Stomach (tissue), 9 donors: ENCODE data around the gene CYP46A1. TPM values are rescaled to one million over a fixed set of nuclear protein-coding genes. Genes with fewer than 3 reads are reported as not detected.

Experiments used
- DNase-seq, 2 donors: peaks; one replicate each; pipeline versions ENCODE4 v3.0.0 to v3.0.0-alpha.2; 2013 to 2019
- H3K27ac ChIP-seq, 5 donors: fragments of 200-600 bp in 4 of 5; sonication (generic) in 4 of 5; one replicate each; pipeline ENCODE4 v1.5.1; 2013 to 2019; ENCODE audit warnings: mild to moderate bottlenecking in 1 of 5, moderate library complexity in 1 of 5
- H3K27me3 ChIP-seq, 3 donors: fragments of 200-600 bp; sonication (generic); one replicate each; pipeline ENCODE4 v1.5.1; 2017 to 2019; ENCODE audit warnings: mixed run types in 1 of 3
- H3K36me3 ChIP-seq, 4 donors: fragments of 200-600 bp; sonication (generic); 1 replicate in 3 of 4; 2 replicates in 1 of 4; pipeline ENCODE4 v1.5.1; 2016 to 2019
- H3K4me1 ChIP-seq, 4 donors: fragments of 200-600 bp; sonication (generic); one replicate each; pipeline ENCODE4 v1.5.1; 2016 to 2019
- H3K4me3 ChIP-seq, 4 donors: fragments of 200-600 bp; sonication (generic) in 3 of 4; one replicate each; pipeline ENCODE4 v1.5.1; 2016 to 2019; ENCODE audit warnings: mild to moderate bottlenecking in 1 of 4
- H3K9me3 ChIP-seq, 4 donors: fragments of 200-600 bp; sonication (generic); one replicate each; pipeline ENCODE4 v1.5.1; 2016 to 2019
- EP300 ChIP-seq: sonication (generic); formaldehyde crosslinking; IDR thresholded peaks from one replicate; pipeline ENCODE4 v1.6.1; 2017; ENCODE audit warnings: antibody characterized with exemption
- POLR2A ChIP-seq, 4 donors: fragments of 450-650 bp; IDR thresholded peaks; one replicate each; pipeline ENCODE4 v1.6.1; 2016; ENCODE audit warnings: antibody characterized with exemption in 4 of 4, control low read depth in 2 of 4, mild to moderate bottlenecking in 1 of 4, moderate library complexity in 1 of 4
- POLR2AphosphoS5 ChIP-seq, 3 donors: sonication (generic); formaldehyde crosslinking; IDR thresholded peaks; one replicate each; pipeline ENCODE4 v1.6.1; 2016; ENCODE audit warnings: antibody characterized with exemption in 3 of 3
- WGBS, 5 donors: extraction: QIAGEN DNeasy Blood & Tissue Kit in 3 of 5; methylation state at CpG; one replicate each; pipeline versions ENCODE4 v1.1.5 to v1.1.7; 2013 to 2018; 5-methylcytosine and 5-hydroxymethylcytosine counted together
- intact Hi-C: fragments of 100-400 bp; cut with DNase I; formaldehyde crosslinking; loops from one replicate; pipeline ENCODE4 v1.15.1; 2023; ENCODE audit warnings: low total_unique reads
- polyA plus RNA-seq, 3 donors: library from polyadenylated mRNA; stranded (reverse); fragments of 200-250 nt; gene quantifications; one replicate each; pipeline ENCODE4 v1.2.3, GENCODE V29; 2013
- total RNA-seq, 5 donors: library from RNA; depleted of rRNA; stranded (reverse); fragments of >200 nt; gene quantifications; one replicate each; pipeline versions ENCODE4 v1.1.0 to v1.2.3, GENCODE V29; 2014 to 2016
- TF ChIP-seq, protein P1 (sequence below), 7 experiments: fragments of 450-650 bp in 4 of 7; fragments of 200-600 bp in 3 of 7; sonication (generic) in 3 of 7; IDR thresholded peaks; one replicate each; pipeline ENCODE4 v1.5.1; 2016 to 2019; ENCODE audit warnings: antibody characterized with exemption in 7 of 7, control low read depth in 2 of 7, mild to moderate bottlenecking in 1 of 7
- donor health status: healthy with polysubstance abuse.
- donor health status: Bipolar disorder and iron deficiency.
- donor health status: healthy.

Gene CYP46A1
- total and polyA plus RNA-seq, 8 donors, result 0.15 to 2.9 (median 0.92) TPM; not detected in 2

DNA sequence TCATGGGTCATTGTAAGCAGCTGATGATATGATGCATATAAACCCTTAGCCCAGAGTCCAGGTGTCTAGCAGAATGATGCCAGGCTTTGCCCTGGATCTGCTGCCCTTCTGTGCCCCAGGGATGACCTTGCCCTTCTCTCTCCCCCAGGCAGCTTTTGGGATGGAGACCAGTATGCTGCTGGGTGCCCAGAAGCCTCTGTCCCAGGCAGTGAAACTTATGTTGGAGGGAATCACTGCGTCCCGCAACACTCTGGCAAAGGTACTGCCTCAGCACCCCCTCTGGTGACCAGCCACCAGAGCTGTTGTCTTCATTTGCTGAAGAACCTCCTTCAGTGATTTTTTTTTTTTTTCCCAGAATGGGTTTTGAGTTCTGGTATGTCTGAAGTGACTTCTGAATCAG lies 23.3 kb downstream of the CYP46A1 start:
- no peak overlapping the region for H3K4me3 ChIP-seq
- no peak for TF ChIP-seq EP300
- TF ChIP-seq POLR2AphosphoS5 (IDR thresholded peaks at IDR 0.05), result no peak
- TF ChIP-seq POLR2A (IDR thresholded peaks at IDR 0.05), result no peak
- TF ChIP-seq, protein P1, sequence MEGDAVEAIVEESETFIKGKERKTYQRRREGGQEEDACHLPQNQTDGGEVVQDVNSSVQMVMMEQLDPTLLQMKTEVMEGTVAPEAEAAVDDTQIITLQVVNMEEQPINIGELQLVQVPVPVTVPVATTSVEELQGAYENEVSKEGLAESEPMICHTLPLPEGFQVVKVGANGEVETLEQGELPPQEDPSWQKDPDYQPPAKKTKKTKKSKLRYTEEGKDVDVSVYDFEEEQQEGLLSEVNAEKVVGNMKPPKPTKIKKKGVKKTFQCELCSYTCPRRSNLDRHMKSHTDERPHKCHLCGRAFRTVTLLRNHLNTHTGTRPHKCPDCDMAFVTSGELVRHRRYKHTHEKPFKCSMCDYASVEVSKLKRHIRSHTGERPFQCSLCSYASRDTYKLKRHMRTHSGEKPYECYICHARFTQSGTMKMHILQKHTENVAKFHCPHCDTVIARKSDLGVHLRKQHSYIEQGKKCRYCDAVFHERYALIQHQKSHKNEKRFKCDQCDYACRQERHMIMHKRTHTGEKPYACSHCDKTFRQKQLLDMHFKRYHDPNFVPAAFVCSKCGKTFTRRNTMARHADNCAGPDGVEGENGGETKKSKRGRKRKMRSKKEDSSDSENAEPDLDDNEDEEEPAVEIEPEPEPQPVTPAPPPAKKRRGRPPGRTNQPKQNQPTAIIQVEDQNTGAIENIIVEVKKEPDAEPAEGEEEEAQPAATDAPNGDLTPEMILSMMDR (IDR thresholded peaks at IDR 0.05), result no peak
- no peak overlapping the region for H3K27ac ChIP-seq
- H3K4me1 ChIP-seq, result no peaks in the 10 kb centered on the region
- intact Hi-C loops, result no loop called here
- 98 to 100% (median 100%) methylated on average over 2 of the region's 2 CpGs for WGBS, 5 donors
- peaks cover 0 to 6% (median 0%) of the 10 kb centered on the region in 4 donors for H3K36me3 ChIP-seq
- DNase-seq, result no peak
- H3K9me3 ChIP-seq, result peaks cover 0 to 24% (median 12%) of the 10 kb centered on the region in 4 donors
- no peaks in the 10 kb centered on the region for H3K27me3 ChIP-seq

DNA sequence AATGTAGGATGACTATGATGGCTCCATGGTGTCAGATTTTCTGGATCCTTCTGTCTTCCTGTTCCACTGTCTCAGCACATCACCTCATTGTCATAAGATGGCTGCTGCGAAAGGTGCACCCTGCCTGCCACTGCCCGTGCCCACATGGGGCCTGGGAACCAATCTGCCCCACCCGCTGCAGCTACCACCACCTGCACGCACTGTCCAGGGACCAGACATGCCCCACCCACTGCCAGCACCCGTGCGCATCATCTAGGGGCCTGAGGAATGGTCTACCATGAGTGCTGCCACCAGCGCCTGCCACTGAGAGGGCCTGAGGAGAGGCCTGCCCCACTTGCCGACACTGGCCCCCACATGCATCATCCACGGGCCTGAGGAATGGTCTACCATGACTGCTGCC lies 23.8 kb downstream of the CYP46A1 start:
- H3K27ac ChIP-seq, result no peak overlapping the region
- no peaks in the 10 kb centered on the region for H3K4me1 ChIP-seq
- TF ChIP-seq POLR2A (IDR thresholded peaks at IDR 0.05) (no peak), EP300 (no peak), POLR2AphosphoS5 (IDR thresholded peaks at IDR 0.05) (no peak)
- TF ChIP-seq, protein P1 (IDR thresholded peaks at IDR 0.05), result no peak
- intact Hi-C loops, result no loop called here
- H3K4me3 ChIP-seq, result no peak overlapping the region
- WGBS, 5 donors, result 84 to 96% (median 94%) methylated on average over 6 to 9 of the region's 9 CpGs
- peaks cover 0 to 6% (median 0%) of the 10 kb centered on the region in 4 donors for H3K36me3 ChIP-seq
- no peaks in the 10 kb centered on the region for H3K27me3 ChIP-seq
- no peak for DNase-seq
- H3K9me3 ChIP-seq, result peaks cover 0 to 21% (median 10%) of the 10 kb centered on the region in 4 donors

DNA sequence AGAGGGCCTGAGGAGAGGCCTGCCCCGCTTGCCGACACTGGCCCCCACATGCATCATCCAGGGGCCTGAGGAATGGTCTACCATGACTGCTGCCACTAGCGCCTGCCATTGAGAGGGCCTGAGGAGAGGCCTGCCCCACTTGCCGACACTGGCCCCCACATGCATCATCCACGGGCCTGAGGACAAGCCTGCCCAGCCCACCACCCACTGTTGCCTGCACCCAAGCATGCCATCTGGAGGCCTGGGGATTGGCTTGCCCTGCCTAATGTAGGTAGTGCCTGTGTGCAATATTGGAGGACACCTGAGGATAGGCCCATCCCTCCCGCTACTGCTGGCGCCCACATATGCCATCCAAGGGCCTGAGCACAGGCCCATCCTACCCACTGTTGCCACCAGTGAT lies 24.4 kb downstream of the CYP46A1 start:
- 76 to 84% (median 81%) methylated on average over 7 of the region's 7 CpGs for WGBS, 5 donors
- peaks cover 0 to 15% (median 4%) of the 10 kb centered on the region in 4 donors for H3K9me3 ChIP-seq
- DNase-seq, result no peak
- no peaks in the 10 kb centered on the region for H3K4me1 ChIP-seq
- no peak overlapping the region for H3K4me3 ChIP-seq
- intact Hi-C loops, result no loop called here
- TF ChIP-seq POLR2A (IDR thresholded peaks at IDR 0.05), result no peak
- TF ChIP-seq EP300, result no peak
- TF ChIP-seq, protein P1 (IDR thresholded peaks at IDR 0.05), result no peak
- TF ChIP-seq POLR2AphosphoS5 (IDR thresholded peaks at IDR 0.05), result no peak
- no peaks in the 10 kb centered on the region for H3K27me3 ChIP-seq
- H3K36me3 ChIP-seq, result peaks cover 0 to 3% (median 0%) of the 10 kb centered on the region in 4 donors
- H3K27ac ChIP-seq, result no peak overlapping the region

DNA sequence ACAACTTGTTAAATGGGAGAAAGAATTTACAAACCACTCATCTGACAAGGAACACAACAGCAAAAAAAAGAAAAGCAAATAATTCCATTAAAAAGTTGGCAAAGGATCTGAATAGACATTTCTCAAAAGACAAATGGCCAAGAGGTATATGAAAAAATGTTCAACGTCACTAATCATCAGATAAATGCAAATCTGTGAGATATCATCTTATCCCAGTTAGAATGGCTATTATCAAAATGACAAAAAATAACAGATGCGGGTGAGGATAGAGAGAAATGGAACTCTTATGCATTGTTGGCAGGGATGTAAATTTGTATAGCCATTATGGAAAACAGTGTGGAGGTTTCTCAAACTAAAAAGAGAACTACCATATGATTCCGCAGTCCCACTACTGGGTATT lies 29.9 kb downstream of the CYP46A1 start:
- 78 to 87% (median 81%) methylated on average over 3 of the region's 3 CpGs for WGBS, 5 donors
- no peak overlapping the region for H3K4me3 ChIP-seq

More for the DNA sequence above, 29.9 kb downstream of the CYP46A1 start:
- DNase-seq, result no peak
- Histone ChIP-seq H3K27me3 (no peaks in the 10 kb centered on the region), H3K4me1 (no peaks in the 10 kb centered on the region), H3K9me3 (no peaks in the 10 kb centered on the region), H3K27ac (no peak overlapping the region), H3K36me3 (no peaks in the 10 kb centered on the region)
- intact Hi-C loops, result no loop called here
- TF ChIP-seq POLR2A (IDR thresholded peaks at IDR 0.05) (no peak), POLR2AphosphoS5 (IDR thresholded peaks at IDR 0.05) (no peak), EP300 (no peak)
- TF ChIP-seq, protein P1 (IDR thresholded peaks at IDR 0.05), result no peak
